Renal cortex interstitium (tissue), 11 donors: ENCODE results near the gene PSEN1. TPM values are rescaled to one million over a fixed set of nuclear protein-coding genes. Genes with fewer than 3 reads are reported as not detected.
"Not testable (repeated sequence)": the region's sequence is repeated elsewhere in the genome, so short reads cannot be mapped to it uniquely, and the experiment has no call there.

Source experiments
- DNase-seq, 11 donors: peaks; one replicate each; pipeline ENCODE4 v3.0.0-alpha.2; 2013; ENCODE audit warnings: low read depth in 9 of 11, low spot score in 4 of 11; ENCODE audit errors: extremely low read depth in 1 of 11
- polyA plus RNA-seq, 3 donors: library from polyadenylated mRNA; unstranded; fragments of 120-200 nt; gene quantifications; one replicate each; pipeline ENCODE4 v1.2.1, GENCODE V29; 2013; ENCODE audit not compliant: insufficient read length in 3 of 3

The PSEN1 gene
- polyA plus RNA-seq, 3 donors = 67.9 to 74.1 (median 68.4) TPM

- DNase-seq = no peak
Observed at GRCh38 chr14:73143617-73144016, 7.3 kb downstream of the PSEN1 start.

DNA sequence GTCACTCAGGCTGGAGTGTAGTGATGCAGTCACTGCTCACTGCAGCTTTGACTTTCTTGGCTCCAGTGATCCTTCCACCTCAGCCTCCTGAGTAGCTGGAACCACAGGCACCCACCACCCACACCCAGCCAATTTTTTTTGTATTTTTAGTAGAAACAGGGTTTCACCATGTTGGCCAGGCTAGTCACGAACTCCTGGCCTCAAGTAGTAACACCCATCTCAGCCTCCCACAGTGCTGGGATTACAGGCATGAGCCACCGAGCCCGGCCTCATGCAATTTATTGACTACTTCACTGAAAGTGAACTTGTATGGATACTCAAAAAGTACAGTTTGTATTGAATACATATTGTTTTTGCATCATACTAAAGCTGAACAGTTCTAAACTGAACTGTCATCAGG is 9.1 kb downstream of the PSEN1 start:
- DNase-seq = no peak

GRCh38 chr14:73146111-73146510 is 9.8 kb downstream of the PSEN1 start:
- DNase-seq = no peak

- no peak for DNase-seq
Observed at GRCh38 chr14:73149753-73150152, 13.4 kb downstream of the PSEN1 start.

GRCh38 chr14:73153272-73153671 is 17.0 kb downstream of the PSEN1 start:
- no peak for DNase-seq

GRCh38 chr14:73162251-73162650 is 25.9 kb downstream of the PSEN1 start:
- DNase-seq = no peak

- no peak for DNase-seq
Observed at GRCh38 chr14:73166399-73166798, 30.1 kb downstream of the PSEN1 start.

- no peak for DNase-seq
Observed at GRCh38 chr14:73167727-73168126, 31.4 kb downstream of the PSEN1 start.

DNA sequence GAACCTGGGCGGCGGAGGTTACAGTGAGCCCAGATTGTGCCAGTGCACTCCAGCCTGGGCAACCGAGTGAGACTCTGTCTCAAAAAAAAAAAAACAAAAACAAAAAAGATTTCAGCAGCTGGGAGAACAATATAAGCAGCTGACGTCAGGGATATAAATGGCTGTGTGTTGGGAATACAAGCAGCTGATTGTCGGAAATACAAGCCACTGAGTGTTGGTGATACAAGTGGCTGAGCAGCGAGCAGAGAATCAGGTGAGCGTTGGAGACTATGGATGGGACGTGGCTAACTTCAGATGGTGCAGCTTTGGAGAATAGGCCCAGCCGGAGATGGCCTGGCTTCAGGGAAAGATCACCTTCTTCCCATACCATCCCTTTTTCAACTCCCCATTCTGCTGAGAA is 32.0 kb downstream of the PSEN1 start:
- DNase-seq = no peak

GRCh38 chr14:73168691-73169090 is 32.4 kb downstream of the PSEN1 start:
- DNase-seq = no peak

- not testable (repeated sequence) for DNase-seq
Observed at GRCh38 chr14:73169855-73170254, 33.5 kb downstream of the PSEN1 start.

GRCh38 chr14:73170686-73171085 is 34.4 kb downstream of the PSEN1 start:
- no peak for DNase-seq

DNA sequence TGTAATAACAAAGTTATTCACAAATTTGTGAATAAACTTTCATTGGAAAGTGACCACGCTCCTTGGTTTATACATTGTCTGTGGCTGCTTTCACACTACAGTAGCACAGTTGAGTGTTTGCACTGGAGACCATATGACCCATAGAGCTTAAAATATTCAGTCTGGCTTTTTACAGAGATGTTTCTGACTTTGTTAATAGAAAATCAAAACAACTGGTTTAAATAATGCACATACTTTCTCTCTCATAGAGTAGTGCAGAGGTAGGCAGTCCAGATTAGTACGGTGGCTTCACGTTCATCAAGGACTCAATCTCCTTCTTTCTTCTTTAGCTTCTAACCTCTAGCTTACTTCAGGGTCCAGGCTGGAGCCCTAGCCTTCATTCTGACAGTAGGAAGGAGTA is 36.2 kb downstream of the PSEN1 start:
- no peak for DNase-seq

GRCh38 chr14:73173092-73173735 is 36.9 kb downstream of the PSEN1 start:
- peak in 10 of 11 donors; percentile 7 to 29 (median 21) for DNase-seq

- no peak for DNase-seq
Observed at GRCh38 chr14:73176685-73177084, 40.4 kb downstream of the PSEN1 start.

DNA sequence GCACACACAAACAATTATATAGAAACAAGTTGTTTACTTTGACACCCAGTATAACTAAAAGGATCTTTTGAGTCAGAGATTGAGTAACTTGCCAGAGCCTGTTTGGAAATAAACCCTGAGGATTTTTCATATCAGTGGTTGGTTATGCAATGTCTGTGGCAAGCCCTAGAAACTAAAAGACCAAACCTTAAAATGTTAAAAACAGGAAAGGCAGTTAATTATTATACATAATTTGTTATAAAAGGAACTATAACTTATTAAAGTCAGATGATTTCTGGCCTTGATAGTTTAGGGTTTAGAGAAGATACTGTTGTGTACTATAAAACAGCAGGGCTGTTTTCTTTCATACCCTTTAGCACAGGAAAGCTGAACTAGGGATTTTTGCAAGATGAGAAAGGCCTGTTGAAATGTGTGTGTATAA is 44.1 kb downstream of the PSEN1 start:
- DNase-seq = no peak

GRCh38 chr14:73180969-73181368 is 44.7 kb downstream of the PSEN1 start:
- DNase-seq = not testable (repeated sequence)

- DNase-seq = no peak
Observed at GRCh38 chr14:73188501-73188911, 52.2 kb downstream of the PSEN1 start.

DNA sequence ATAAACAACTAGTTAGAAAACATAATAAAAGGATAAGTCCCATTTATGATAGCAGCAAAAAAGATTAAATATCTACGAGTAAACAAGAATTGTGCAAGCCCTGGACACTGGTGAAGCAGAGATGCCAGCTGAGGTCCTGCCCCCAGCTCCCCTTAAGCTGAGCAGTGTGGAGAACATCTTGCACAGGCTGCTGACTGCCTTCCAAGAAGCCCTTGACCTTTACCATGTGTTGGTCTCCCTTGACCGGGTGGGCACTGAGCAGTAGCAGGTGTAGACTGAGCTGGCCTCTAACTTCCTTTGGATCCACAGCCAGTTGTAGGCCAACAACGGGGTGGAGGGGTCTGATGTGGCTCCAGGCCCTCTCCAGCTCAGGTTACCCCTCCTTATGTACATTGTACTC is 53.3 kb downstream of the PSEN1 start:
- no peak for DNase-seq

- no peak for DNase-seq
Observed at GRCh38 chr14:73191441-73191840, 55.1 kb downstream of the PSEN1 start.

- not testable (repeated sequence) for DNase-seq
Observed at GRCh38 chr14:73194306-73194705, 58.0 kb downstream of the PSEN1 start.
